Thoracic aorta (tissue), 2 donors: ENCODE measurements around the gene SLC35F3. TPM values are rescaled to one million over a fixed set of nuclear protein-coding genes. Genes with fewer than 3 reads are reported as not detected.

Experiments used
- ATAC-seq: fragments of 150-250 bp; one replicate; pipeline ENCODE4 v1.8.0; 2017; ENCODE audit warnings: low read depth; ENCODE audit not compliant: insufficient number of reproducible peaks, low FRiP score
- DNase-seq: peaks from one replicate; pipeline ENCODE4 v3.0.0-alpha.2; 2020; ENCODE audit warnings: low spot score
- H3K27ac ChIP-seq, 2 donors: fragments of 200-600 bp; sonication (generic); 1 replicate in 1 of 2; 2 replicates in 1 of 2; pipeline ENCODE4 v1.5.1; 2016; ENCODE audit warnings: mild to moderate bottlenecking in 2 of 2, moderate library complexity in 2 of 2
- H3K27me3 ChIP-seq: fragments of 200-600 bp; sonication (generic); replicated peaks from 2 replicates; pipeline ENCODE4 v1.6.0; 2016; ENCODE audit warnings: mild to moderate bottlenecking; ENCODE audit not compliant: insufficient read depth
- H3K36me3 ChIP-seq: fragments of 200-600 bp; sonication (generic); one replicate; pipeline ENCODE4 v1.5.1; 2016
- H3K4me1 ChIP-seq, 2 donors: fragments of 200-600 bp; sonication (generic); 1 replicate in 1 of 2; 2 replicates in 1 of 2; pipeline versions ENCODE4 v1.5.1 to v1.6.0; 2016; ENCODE audit warnings: low read depth in 2 of 2, mild to moderate bottlenecking in 1 of 2; ENCODE audit not compliant: control insufficient read depth in 1 of 2
- H3K4me3 ChIP-seq: fragments of 200-600 bp; sonication (generic); 2 replicates; pipeline ENCODE4 v1.5.1; 2016; ENCODE audit warnings: mild to moderate bottlenecking
- H3K9me3 ChIP-seq: fragments of 200-600 bp; sonication (generic); 2 replicates; pipeline ENCODE4 v1.5.1; 2016
- CTCF ChIP-seq: fragments of 200-600 bp; sonication (generic); IDR thresholded peaks from one replicate; pipeline ENCODE4 v1.5.1; 2019; ENCODE audit warnings: antibody characterized with exemption
- total RNA-seq, 2 donors: library from RNA; depleted of rRNA; stranded (reverse); fragments of >200 nt; gene quantifications; one replicate each; pipeline versions ENCODE4 v1.1.0 to v1.2.3, GENCODE V29; 2016

The SLC35F3 gene
- total RNA-seq, 2 donors from 2014 or later, result not detected

GRCh38 chr1:234357831-234358230 is 453.4 kb downstream of the SLC35F3 start:
- no peak for TF ChIP-seq CTCF
- Histone ChIP-seq H3K9me3 (no peaks in the 10 kb centered on the region), H3K4me3 (no peak overlapping the region), H3K36me3 (no peaks in the 10 kb centered on the region), H3K27me3 (no peaks in the 10 kb centered on the region), H3K27ac (no peak overlapping the region), H3K4me1 (no peaks in the 10 kb centered on the region)
- no peak for ATAC-seq
- no peak for DNase-seq

- Histone ChIP-seq H3K36me3 (no peaks in the 10 kb centered on the region), H3K9me3 (no peaks in the 10 kb centered on the region), H3K4me1 (no peaks in the 10 kb centered on the region), H3K27ac (no peak overlapping the region), H3K4me3 (no peak overlapping the region), H3K27me3 (no peaks in the 10 kb centered on the region)
- TF ChIP-seq CTCF, result no peak
- ATAC-seq (no peak), DNase-seq (no peak)
These were observed 456.7 kb downstream of the SLC35F3 start for GRCh38 chr1:234361102-234361603.

- TF ChIP-seq CTCF, result no peak
- no peaks in the 10 kb centered on the region for H3K36me3 ChIP-seq
- H3K27ac ChIP-seq, result no peak overlapping the region
These were observed 458.1 kb downstream of the SLC35F3 start for GRCh38 chr1:234362558-234362957.

GRCh38 chr1:234368320-234369032 is 464.0 kb downstream of the SLC35F3 start:
- no peak for TF ChIP-seq CTCF
- no peaks in the 10 kb centered on the region for H3K27me3 ChIP-seq
- H3K9me3 ChIP-seq, result no peaks in the 10 kb centered on the region
- peaks cover 6 to 8% of the 10 kb centered on the region in 2 donors for H3K4me1 ChIP-seq
- H3K27ac ChIP-seq, result no peak overlapping the region
- DNase-seq, result no peak
- H3K4me3 ChIP-seq, result no peak overlapping the region
- no peaks in the 10 kb centered on the region for H3K36me3 ChIP-seq
- no peak for ATAC-seq

More at GRCh38 chr1:234362558-234362957, 458.1 kb downstream of the SLC35F3 start:
- ATAC-seq, result no peak
- DNase-seq, result no peak
- no peaks in the 10 kb centered on the region for H3K4me1 ChIP-seq
- H3K4me3 ChIP-seq, result no peak overlapping the region
- no peaks in the 10 kb centered on the region for H3K27me3 ChIP-seq
- no peaks in the 10 kb centered on the region for H3K9me3 ChIP-seq

- no peaks in the 10 kb centered on the region for H3K27me3 ChIP-seq
- no peak for ATAC-seq
- H3K36me3 ChIP-seq, result no peaks in the 10 kb centered on the region
- no peak for TF ChIP-seq CTCF
- H3K27ac ChIP-seq, result no peak overlapping the region
- DNase-seq, result no peak
- H3K4me3 ChIP-seq, result no peak overlapping the region
- peaks cover 6 to 10% of the 10 kb centered on the region in 2 donors for H3K4me1 ChIP-seq
- no peaks in the 10 kb centered on the region for H3K9me3 ChIP-seq
These were observed 464.6 kb downstream of the SLC35F3 start for GRCh38 chr1:234369033-234369430.
